HEK293T (cell line): ENCODE measurements around the gene DHDH.

Source experiments
- CTCF ChIA-PET: fragments of 350-600 bp; formaldehyde crosslinking; extraction: SDS; loops from one replicate; lab custom pipeline; 2021; ENCODE audit warnings: antibody characterized with exemption, inconsistent platforms; lab: Yijun Ruan, JAX
- POLR2A ChIA-PET: fragments of 350-600 bp; formaldehyde crosslinking; extraction: SDS; loops from one replicate; lab custom pipeline; 2020; ENCODE audit warnings: antibody characterized with exemption, inconsistent platforms; lab: Yijun Ruan, JAX
- DNase-seq: peaks from one replicate; pipeline ENCODE4 v3.0.0; 2012; ENCODE audit warnings: mixed read lengths; ENCODE audit errors: extremely low spot score
- ARNT ChIP-seq: fragments of 450-650 bp; IDR thresholded peaks from 2 replicates; pipeline ENCODE4 v1.6.1; 2017; ENCODE audit warnings: mild to moderate bottlenecking
- BHLHE40 ChIP-seq: fragments of 450-650 bp; IDR thresholded peaks from 2 replicates; pipeline ENCODE4 v1.6.1; 2016; ENCODE audit warnings: mild to moderate bottlenecking, moderate library complexity, borderline replicate concordance
- CTBP1 ChIP-seq: fragments of 450-650 bp; IDR thresholded peaks from 2 replicates; pipeline ENCODE4 v1.6.1; 2016; ENCODE audit warnings: borderline replicate concordance
- ELF4 ChIP-seq: fragments of 450-650 bp; IDR thresholded peaks from 2 replicates; pipeline ENCODE4 v1.6.1; 2017; ENCODE audit warnings: antibody characterized with exemption
- FOXA1 ChIP-seq: fragments of 450-650 bp; IDR thresholded peaks from 2 replicates; pipeline ENCODE4 v1.6.1; 2016; ENCODE audit warnings: mild to moderate bottlenecking
- FOXK2 ChIP-seq: fragments of 450-650 bp; IDR thresholded peaks from 2 replicates; pipeline ENCODE4 v1.6.1; 2016; ENCODE audit warnings: mild to moderate bottlenecking
- FOXM1 ChIP-seq: fragments of 450-650 bp; IDR thresholded peaks from 2 replicates; pipeline ENCODE4 v1.6.1; 2017; ENCODE audit warnings: mild to moderate bottlenecking, borderline replicate concordance
- HDGF ChIP-seq: fragments of 450-650 bp; IDR thresholded peaks from 2 replicates; pipeline ENCODE4 v1.6.1; 2017; ENCODE audit warnings: antibody characterized with exemption, borderline replicate concordance
- L3MBTL2 ChIP-seq: fragments of 450-650 bp; conservative IDR thresholded peaks from 2 replicates; pipeline ENCODE4 v1.6.1; 2016; ENCODE audit warnings: mild to moderate bottlenecking
- LEF1 ChIP-seq: fragments of 450-650 bp; IDR thresholded peaks from 2 replicates; pipeline ENCODE4 v1.6.1; 2017; ENCODE audit warnings: mild to moderate bottlenecking, borderline replicate concordance
- NFRKB ChIP-seq: fragments of 450-650 bp; IDR thresholded peaks from 2 replicates; pipeline ENCODE4 v1.6.1; 2016; ENCODE audit warnings: mild to moderate bottlenecking, moderate library complexity
- PKNOX1 ChIP-seq: fragments of 450-650 bp; IDR thresholded peaks from 2 replicates; pipeline ENCODE4 v1.6.1; 2016
- SP1 ChIP-seq: fragments of 450-650 bp; IDR thresholded peaks from 2 replicates; pipeline ENCODE4 v1.6.1; 2017
- SUZ12 ChIP-seq: fragments of 450-650 bp; IDR thresholded peaks from 2 replicates; pipeline ENCODE4 v1.6.1; 2016; ENCODE audit warnings: mild to moderate bottlenecking
- TARDBP ChIP-seq: fragments of 450-650 bp; IDR thresholded peaks from 2 replicates; pipeline ENCODE4 v1.6.1; 2016
- ZNF384 ChIP-seq: fragments of 450-650 bp; IDR thresholded peaks from 2 replicates; pipeline ENCODE4 v1.6.1; 2016

Gene DHDH

GRCh38 chr19:48943081-48943480, 9.6 kb downstream of the DHDH start:
- DNase-seq = no peak
- CTCF ChIA-PET = no interaction called here
- no peak for TF ChIP-seq ELF4
- TF ChIP-seq FOXA1 = no peak
- no peak for TF ChIP-seq PKNOX1
- TF ChIP-seq CTBP1 = no peak
- no peak for TF ChIP-seq SP1
- TF ChIP-seq ARNT = no peak
- POLR2A ChIA-PET = interaction anchor here (1.1 kb wide), 1 partner anchor 12 kb away, joined by 3 read pairs; the partner anchor contains the start of gene BAX

- DNase-seq = no peak
- ChIA-PET POLR2A (no interaction called here), CTCF (no interaction called here)
- TF ChIP-seq LEF1 (no peak), PKNOX1 (no peak), ELF4 (no peak), FOXM1 (no peak), BHLHE40 (no peak)
These were observed 11.9 kb downstream of the DHDH start for GRCh38 chr19:48945415-48945814.

- ChIA-PET POLR2A (interaction anchor here (1.2 kb wide), 1 partner anchor 9 kb away, joined by 3 read pairs; the partner anchor contains the start of gene BAX), CTCF (no interaction called here)
- DNase-seq = no peak
- TF ChIP-seq FOXK2 (no peak), ZNF384 (no peak), FOXM1 (no peak), L3MBTL2 (no peak), ELF4 (no peak), ARNT (no peak), FOXA1 (no peak), SUZ12 (no peak), CTBP1 (no peak)
These were observed 12.3 kb downstream of the DHDH start for GRCh38 chr19:48945817-48946216.

- TF ChIP-seq FOXM1 = no peak
- no peak for TF ChIP-seq ZNF384
- TF ChIP-seq ELF4 = no peak
- POLR2A ChIA-PET = interaction anchor here (1.2 kb wide), 1 partner anchor 8 kb away, joined by 3 read pairs; the partner anchor contains the start of gene BAX
- CTCF ChIA-PET = no interaction called here
- DNase-seq = no peak
These were observed 13.2 kb downstream of the DHDH start for GRCh38 chr19:48946463-48947257.

GRCh38 chr19:48947258-48947542, 13.7 kb downstream of the DHDH start:
- ChIA-PET CTCF (no interaction called here), POLR2A (no interaction called here)
- DNase-seq = no peak
- TF ChIP-seq PKNOX1 = no peak
- no peak for TF ChIP-seq L3MBTL2
- no peak for TF ChIP-seq CTBP1
- TF ChIP-seq BHLHE40 = no peak
- TF ChIP-seq NFRKB = no peak
- TF ChIP-seq HDGF = no peak
- no peak for TF ChIP-seq SUZ12

- ChIA-PET POLR2A (no interaction called here), CTCF (no interaction called here)
- DNase-seq = no peak
- TF ChIP-seq LEF1 = no peak
- no peak for TF ChIP-seq FOXK2
- no peak for TF ChIP-seq SUZ12
- TF ChIP-seq ZNF384 = no peak
- TF ChIP-seq FOXM1 = no peak
- no peak for TF ChIP-seq PKNOX1
- no peak for TF ChIP-seq ARNT
These were observed 16.7 kb downstream of the DHDH start for GRCh38 chr19:48950159-48950558.

GRCh38 chr19:48950830-48951519, 17.5 kb downstream of the DHDH start:
- CTCF ChIA-PET = no interaction called here
- TF ChIP-seq L3MBTL2 (no peak), CTBP1 (no peak), SUZ12 (no peak), NFRKB (no peak), FOXA1 (no peak), PKNOX1 (no peak), FOXM1 (no peak), ELF4 (no peak), TARDBP (no peak), BHLHE40 (no peak), ARNT (no peak), ZNF384 (no peak), LEF1 (no peak)
- POLR2A ChIA-PET = interaction anchor here (0.5 to 0.7 kb wide), 3 partner anchors 13 to 78 kb away, joined by 3 to 4 read pairs (median 3); partner anchors contain the start of gene PPP1R15A
- no peak for DNase-seq
